Spinal cord (tissue), 10 donors: ENCODE measurements around the gene SP110. TPM values are rescaled to one million over a fixed set of nuclear protein-coding genes. Genes with fewer than 3 reads are reported as not detected.
"Not testable (repeated sequence)": the region's sequence is repeated elsewhere in the genome, so short reads cannot be mapped to it uniquely, and the experiment has no call there.

Experiments used
- DNase-seq, 6 donors: peaks; one replicate each; pipeline versions ENCODE4 v3.0.0 to v3.0.0-alpha.2; 2013 to 2015; ENCODE audit warnings: low spot score in 6 of 6, low read depth in 4 of 6
- H3K27ac ChIP-seq: one replicate; pipeline ENCODE4 v1.5.1; 2013; ENCODE audit warnings: low read depth, low read length, control low read depth
- H3K27me3 ChIP-seq: one replicate; pipeline ENCODE4 v1.6.1; 2013; ENCODE audit warnings: low read length; ENCODE audit not compliant: control insufficient read depth, insufficient read depth
- H3K36me3 ChIP-seq: one replicate; pipeline ENCODE4 v1.6.1; 2013; ENCODE audit warnings: low read length; ENCODE audit not compliant: control insufficient read depth, insufficient read depth
- H3K4me1 ChIP-seq: one replicate; pipeline ENCODE4 v1.6.1; 2013; ENCODE audit warnings: low read length; ENCODE audit not compliant: control insufficient read depth, insufficient read depth
- H3K4me3 ChIP-seq: one replicate; pipeline ENCODE4 v1.5.1; 2013; ENCODE audit warnings: low read depth, low read length, control low read depth
- H3K9me3 ChIP-seq: one replicate; pipeline ENCODE4 v1.6.1; 2013; ENCODE audit warnings: low read length; ENCODE audit not compliant: control insufficient read depth, insufficient read depth
- WGBS: methylation state at CpG from one replicate; pipeline ENCODE4 v1.1.5; 2013; ENCODE audit warnings: missing lambda C conversion rate; ENCODE audit not compliant: insufficient coverage; 5-methylcytosine and 5-hydroxymethylcytosine counted together
- long read RNA-seq, 4 donors: transcript quantifications; one replicate each; lab custom pipeline, GENCODE V29; 2026
- polyA plus RNA-seq, 2 donors: library from polyadenylated mRNA; unstranded; fragments of 120-200 nt; gene quantifications; one replicate each; pipeline ENCODE4 v1.2.1, GENCODE V29; 2013; ENCODE audit not compliant: insufficient read length in 2 of 2
- total RNA-seq, 2 donors: library from RNA; depleted of rRNA in 1 of 2; stranded (reverse); fragments of 120-200 nt in 1 of 2; fragments of >200 nt in 1 of 2; gene quantifications; one replicate each; pipeline versions ENCODE4 v1.2.3 to v1.2.4, GENCODE V29; 2013 to 2014
- donor health status: healthy.

The SP110 gene
- total RNA-seq (10 to 100 TPM in 1 of 2 donors, 1 to 10 TPM in 1; 6.8 to 21.3 TPM), polyA plus RNA-seq (10 to 100 TPM; 11.9 to 13.7 TPM)
- long read RNA-seq, donor 1, partial matches to known transcripts, result 0 of 2 reads
- long read RNA-seq, donor 1, other reads (novel, unspliced or antisense), result 0 of 2 reads
- long read RNA-seq, donor 2, result 0 reads
- long read RNA-seq, donor 3, result 0 reads
- long read RNA-seq, donor 4, partial matches to known transcripts, result 0 of 3 reads
- long read RNA-seq, donor 4, other reads (novel, unspliced or antisense), result 0 of 3 reads

- Histone ChIP-seq H3K9me3 (no peaks in the 10 kb centered on the region), H3K4me3 (peak within 1 kb of the TSS; percentile 77), H3K27ac (peak within 1 kb of the TSS; percentile 85), H3K36me3 (no peaks in the 10 kb centered on the region), H3K4me1 (peaks cover 3% of the 10 kb centered on the region), H3K27me3 (no peaks in the 10 kb centered on the region)
- WGBS, result 4% methylated on average over 12 of the region's 19 CpGs
- peak; percentile 36 to 82 (median 50) for DNase-seq
These were observed at the start of gene SP110 for GRCh38 chr2:230219419-230220331. TSS of gene SP110 (minus strand) at chr2:230219984. CDS start at chr2:230216927, 3,057 bp downstream.

DNA sequence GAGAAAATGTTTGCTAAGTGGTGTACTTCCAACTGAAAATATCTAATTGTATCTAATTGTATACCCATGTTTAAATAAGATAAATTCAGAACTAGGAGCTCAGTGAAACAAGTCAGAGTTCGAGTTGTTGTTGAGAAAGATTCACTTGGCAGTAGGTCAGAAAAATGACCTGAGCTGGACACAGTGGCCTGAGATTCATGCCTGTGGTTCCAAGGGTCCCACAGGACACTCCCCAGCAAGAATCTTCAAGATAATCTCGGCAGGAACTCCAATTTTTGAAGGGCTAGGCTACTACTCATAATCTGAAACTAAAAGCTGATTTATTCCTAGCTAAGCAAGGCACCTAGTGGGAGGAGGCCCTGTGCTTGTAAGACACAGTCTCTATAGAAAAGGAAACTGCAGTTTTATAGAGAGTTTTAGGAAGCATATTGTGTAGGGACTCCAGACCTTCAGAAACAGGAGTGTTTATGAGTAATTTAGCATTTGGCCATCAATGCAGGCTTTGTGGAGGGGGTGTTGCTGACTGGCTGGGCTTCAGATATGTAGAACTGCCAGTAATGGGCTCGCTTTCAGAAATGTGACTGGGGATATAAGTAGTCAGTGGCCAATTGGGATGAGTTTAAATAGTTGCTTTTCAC, 48.9 kb upstream of the SP110 start:
- DNase-seq, result peak in 2 of 6 donors; percentile 1 to 34
- Histone ChIP-seq H3K4me1 (no peaks in the 10 kb centered on the region), H3K9me3 (no peaks in the 10 kb centered on the region), H3K4me3 (no peak overlapping the region), H3K36me3 (no peaks in the 10 kb centered on the region), H3K27me3 (no peaks in the 10 kb centered on the region), H3K27ac (no peak overlapping the region)
- 60% methylated on average over 1 of the region's 3 CpGs for WGBS

DNA sequence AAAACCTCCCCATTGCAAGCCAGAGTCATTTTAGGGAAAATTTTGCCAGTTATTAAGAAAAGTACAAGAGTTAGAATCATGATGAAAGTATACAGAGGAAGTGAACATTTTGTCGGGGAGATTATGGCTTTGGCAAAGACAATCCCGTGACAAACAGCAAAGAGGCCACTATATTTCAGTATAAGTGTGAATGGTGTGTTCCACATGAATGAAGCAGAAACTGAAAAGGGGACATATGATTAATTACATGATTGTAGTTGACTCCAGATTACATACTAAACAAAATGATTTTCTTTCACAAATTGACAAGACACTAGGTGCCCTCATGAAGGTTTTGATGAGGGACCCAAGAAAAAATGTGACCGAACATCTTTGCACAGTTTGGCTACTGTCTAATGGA, 47.8 kb upstream of the SP110 start:
- no peaks in the 10 kb centered on the region for H3K36me3 ChIP-seq
- DNase-seq, result peak in 1 of 6 donors; percentile 3
- H3K9me3 ChIP-seq, result no peaks in the 10 kb centered on the region
- no peak overlapping the region for H3K4me3 ChIP-seq
- no peaks in the 10 kb centered on the region for H3K27me3 ChIP-seq
- no peak overlapping the region for H3K27ac ChIP-seq
- no peaks in the 10 kb centered on the region for H3K4me1 ChIP-seq
- no CpG with 5 or more reads among the region's 3 CpGs for WGBS

DNA sequence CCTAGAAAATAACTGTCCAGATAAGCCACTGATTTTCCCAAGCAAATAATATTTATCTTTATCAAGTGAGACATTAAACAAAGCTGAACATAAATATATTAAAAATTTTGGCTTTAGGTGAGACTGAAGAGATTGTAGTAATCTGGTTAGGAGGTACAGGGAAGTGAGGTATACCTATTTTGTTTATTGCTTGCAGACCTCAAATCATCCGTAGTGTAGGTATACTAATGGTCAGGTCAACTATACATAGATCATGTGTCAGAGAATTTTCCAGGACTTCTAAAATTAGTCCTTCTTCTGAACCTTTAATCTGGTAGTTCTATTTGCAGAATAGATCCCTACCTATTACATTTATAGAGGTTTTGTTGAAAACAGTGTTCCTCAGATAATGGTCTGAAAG, 47.3 kb upstream of the SP110 start:
- Histone ChIP-seq H3K4me3 (no peak overlapping the region), H3K27me3 (no peaks in the 10 kb centered on the region), H3K27ac (no peak overlapping the region), H3K36me3 (no peaks in the 10 kb centered on the region), H3K4me1 (no peaks in the 10 kb centered on the region), H3K9me3 (no peaks in the 10 kb centered on the region)
- no peak for DNase-seq
- WGBS, result no CpG with 5 or more reads among the region's 1 CpG

DNA sequence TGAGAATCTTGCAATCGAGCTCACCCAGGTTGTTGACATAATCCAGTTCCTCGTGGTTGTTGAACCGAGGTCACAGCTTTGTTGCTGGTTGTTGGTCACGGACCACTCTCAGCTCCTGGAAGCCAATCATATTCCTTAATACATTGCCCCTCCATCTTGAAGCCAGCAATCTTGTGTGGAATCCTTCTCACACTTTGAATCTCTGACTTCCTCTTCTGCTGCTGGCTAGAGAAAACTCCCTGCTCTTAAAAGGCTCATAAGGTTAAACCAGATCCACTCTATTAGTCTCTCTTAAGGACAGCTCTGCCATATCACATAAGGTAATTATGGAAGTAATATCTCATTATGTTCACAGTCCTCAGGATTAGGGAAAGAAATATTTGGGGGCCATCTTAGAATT, 46.9 kb upstream of the SP110 start:
- no peak overlapping the region for H3K4me3 ChIP-seq
- H3K4me1 ChIP-seq, result no peaks in the 10 kb centered on the region
- no peak overlapping the region for H3K27ac ChIP-seq
- no peaks in the 10 kb centered on the region for H3K9me3 ChIP-seq
- DNase-seq, result no peak
- no peaks in the 10 kb centered on the region for H3K27me3 ChIP-seq
- whole genome bisulfite sequencing, result 81% methylated on average over 4 of the region's 4 CpGs
- H3K36me3 ChIP-seq, result no peaks in the 10 kb centered on the region

GRCh38 chr2:230264945-230265344, 45.2 kb upstream of the SP110 start:
- H3K36me3 ChIP-seq, H3K9me3 ChIP-seq, H3K4me3 ChIP-seq, H3K4me1 ChIP-seq, H3K27me3 ChIP-seq, DNase-seq, H3K27ac ChIP-seq: not testable (repeated sequence)
- WGBS, result 65% methylated on average over 3 of the region's 4 CpGs

GRCh38 chr2:230262246-230262645, 42.5 kb upstream of the SP110 start:
- no peaks in the 10 kb centered on the region for H3K4me1 ChIP-seq
- H3K27me3 ChIP-seq, result no peaks in the 10 kb centered on the region
- no peak overlapping the region for H3K4me3 ChIP-seq
- no CpG with 5 or more reads among the region's 5 CpGs for WGBS
- H3K27ac ChIP-seq, result no peak overlapping the region
- H3K9me3 ChIP-seq, result peaks cover 1% of the 10 kb centered on the region
- no peaks in the 10 kb centered on the region for H3K36me3 ChIP-seq
- DNase-seq, result no peak

GRCh38 chr2:230258483-230258882, 38.7 kb upstream of the SP110 start:
- Histone ChIP-seq H3K27ac (no peak overlapping the region), H3K9me3 (peaks cover 1% of the 10 kb centered on the region), H3K36me3 (no peaks in the 10 kb centered on the region), H3K4me1 (no peaks in the 10 kb centered on the region), H3K27me3 (no peaks in the 10 kb centered on the region), H3K4me3 (no peak overlapping the region)
- WGBS, result 100% methylated on average over 1 of the region's 4 CpGs
- DNase-seq, result no peak

DNA sequence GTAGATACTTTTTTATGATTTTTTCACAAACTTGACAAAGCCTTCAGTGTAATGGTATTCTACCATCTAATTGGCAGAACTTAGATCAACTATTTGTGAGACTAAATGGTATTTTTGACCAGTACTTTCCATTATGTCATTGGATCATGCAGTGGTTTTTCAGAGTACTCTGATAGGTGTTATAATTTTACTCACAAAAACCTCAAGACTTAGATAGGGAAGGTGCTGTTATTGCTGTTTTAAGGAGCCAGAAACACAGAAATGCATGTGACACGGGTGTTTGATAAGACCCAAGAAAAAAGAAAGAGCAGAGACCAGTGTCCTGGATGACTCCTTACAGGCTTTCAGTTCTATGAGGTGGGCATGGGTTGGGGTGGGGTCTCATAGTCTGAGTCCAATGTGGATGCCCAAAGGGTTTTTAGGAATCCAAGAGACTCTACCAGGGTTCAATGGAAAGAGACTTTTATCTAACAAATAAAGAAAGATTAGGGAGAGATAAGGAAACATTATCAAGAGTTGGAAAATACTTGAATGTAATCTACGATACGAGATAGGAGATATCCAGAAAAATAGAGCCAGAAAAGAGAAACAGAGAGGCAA, 37.0 kb upstream of the SP110 start:
- H3K4me1 ChIP-seq, result no peaks in the 10 kb centered on the region
- DNase-seq, result no peak
- H3K27me3 ChIP-seq, result no peaks in the 10 kb centered on the region
- H3K9me3 ChIP-seq, result peaks cover 1% of the 10 kb centered on the region
- no peak overlapping the region for H3K27ac ChIP-seq
- 88% methylated on average over 3 of the region's 3 CpGs for WGBS
- H3K4me3 ChIP-seq, result no peak overlapping the region
- H3K36me3 ChIP-seq, result no peaks in the 10 kb centered on the region
